GM12865 (cell line): Measurements from ENCODE around the gene WDR26.

Experiments
- DNase-seq: peaks from one replicate; pipeline ENCODE4 v3.0.0; 2010; ENCODE audit warnings: low read depth
- H3K4me3 ChIP-seq: 2 replicates; pipeline ENCODE4 v1.5.1; 2011; ENCODE audit warnings: mild to moderate bottlenecking, low read depth, low read length, control low read depth
- CTCF ChIP-seq: IDR thresholded peaks from 2 replicates; pipeline ENCODE4 v1.5.1; 2011; ENCODE audit warnings: low read length, control low read depth, low read depth, inconsistent platforms; ENCODE audit not compliant: insufficient read depth; ENCODE audit errors: missing control alignments

WDR26 gene

GRCh38 chr1:224407571-224408293, 26.9 kb downstream of the WDR26 start:
- no peak for TF ChIP-seq CTCF
- H3K4me3 ChIP-seq: no peak overlapping the region
- DNase-seq: no peak

GRCh38 chr1:224406216-224406615, 28.4 kb downstream of the WDR26 start:
- no peak overlapping the region for H3K4me3 ChIP-seq
- no peak for DNase-seq
- no peak for TF ChIP-seq CTCF

- no peak for TF ChIP-seq CTCF
- no peak for DNase-seq
- no peak overlapping the region for H3K4me3 ChIP-seq
These were observed 29.0 kb downstream of the WDR26 start for GRCh38 chr1:224405604-224405970.

GRCh38 chr1:224404916-224405603, 29.5 kb downstream of the WDR26 start:
- H3K4me3 ChIP-seq: no peak overlapping the region
- DNase-seq: no peak
- TF ChIP-seq CTCF: no peak

GRCh38 chr1:224402472-224403036, 32.0 kb downstream of the WDR26 start:
- no peak for TF ChIP-seq CTCF
- no peak overlapping the region for H3K4me3 ChIP-seq
- no peak for DNase-seq

- no peak overlapping the region for H3K4me3 ChIP-seq
- DNase-seq: no peak
- no peak for TF ChIP-seq CTCF
These were observed 34.7 kb downstream of the WDR26 start for GRCh38 chr1:224399887-224400286.

- no peak for DNase-seq
- no peak overlapping the region for H3K4me3 ChIP-seq
- TF ChIP-seq CTCF: no peak
These were observed 41.3 kb downstream of the WDR26 start for GRCh38 chr1:224393294-224393693.
